SK-N-SH (cell line): Measurements from ENCODE around the gene SPIB. TPM values are rescaled to one million over a fixed set of nuclear protein-coding genes. Genes with fewer than 3 reads are reported as not detected.
A peak's percentile ranks its signal among the peaks of the same experiment; 100 is the strongest.

Experiments
- CTCF ChIA-PET: fragments of 300-600, 350-600 bp; formaldehyde crosslinking; extraction: SDS; loops from one replicate; lab custom pipeline; 2021; lab: Yijun Ruan, JAX
- POLR2A ChIA-PET: fragments of 350-600 bp; sonication (Branson Sonifier 250); formaldehyde crosslinking; extraction: SDS; loops from one replicate; lab custom pipeline; 2020; ENCODE audit warnings: antibody characterized with exemption, inconsistent platforms; lab: Yijun Ruan, JAX
- DNase-seq: peaks from one replicate; pipeline ENCODE4 v3.0.0; 2012
- H2AFZ ChIP-seq: fragments of 200-600 bp; sonication (generic); 2 replicates; pipeline ENCODE4 v1.8.1; 2016; ENCODE audit warnings: antibody characterized with exemption, mild to moderate bottlenecking, low read depth
- H3F3A ChIP-seq: fragments of 200-600 bp; sonication (generic); replicated peaks from 2 replicates; pipeline ENCODE3; 2016; ENCODE audit warnings: antibody characterized with exemption, mild to moderate bottlenecking; ENCODE audit not compliant: insufficient read depth
- H3K27ac ChIP-seq, 2 experiments: fragments of 200-500 bp in 1 of 2; fragments of 200-600 bp in 1 of 2; sonication (Bioruptor generic) in 1 of 2; sonication (generic), shearing (Covaris generic) in 1 of 2; 2 replicates each; pipeline versions ENCODE4 v1.5.1 to v1.6.1; 2014 to 2016; ENCODE audit warnings: low read depth in 2 of 2, inconsistent platforms in 1 of 2, low read length in 1 of 2, mild to moderate bottlenecking in 1 of 2, mixed read lengths in 1 of 2
- H3K27me3 ChIP-seq: fragments of 200-600 bp; sonication (generic), shearing (Covaris generic); 2 replicates; pipeline ENCODE4 v1.6.1; 2016; ENCODE audit warnings: mixed run types; ENCODE audit not compliant: insufficient read depth
- H3K36me3 ChIP-seq, 2 experiments: fragments of 200-500 bp in 1 of 2; fragments of 200-600 bp in 1 of 2; sonication (Bioruptor generic) in 1 of 2; sonication (generic) in 1 of 2; replicated peaks in 1 of 2; 2 replicates each; pipeline versions ENCODE3 to v1.5.1; 2014 to 2016; ENCODE audit warnings: low read length in 1 of 2, mild to moderate bottlenecking in 1 of 2; ENCODE audit not compliant: insufficient read depth in 2 of 2, control insufficient read depth in 1 of 2
- H3K4me1 ChIP-seq, 2 experiments: fragments of 200-500 bp in 1 of 2; fragments of 200-600 bp in 1 of 2; sonication (Bioruptor generic) in 1 of 2; sonication (generic), shearing (Covaris generic) in 1 of 2; 2 replicates each; pipeline versions ENCODE4 v1.5.1 to v1.6.1; 2014 to 2016; ENCODE audit warnings: low read depth in 1 of 2, low read length in 1 of 2, mixed run types in 1 of 2; ENCODE audit not compliant: insufficient read depth in 2 of 2, control insufficient read depth in 1 of 2
- H3K4me2 ChIP-seq: fragments of 200-600 bp; sonication (generic), shearing (Covaris generic); 2 replicates; pipeline ENCODE4 v1.6.1; 2017; ENCODE audit warnings: mixed run types
- H3K4me3 ChIP-seq, 2 experiments: fragments of 200-500 bp in 1 of 2; fragments of 200-600 bp in 1 of 2; sonication (Bioruptor generic) in 1 of 2; sonication (generic), shearing (Covaris generic) in 1 of 2; 2 replicates each; pipeline versions ENCODE4 v1.5.1 to v1.8.1; 2014 to 2016; ENCODE audit warnings: low read depth in 2 of 2, inconsistent platforms in 1 of 2, low read length in 1 of 2, mild to moderate bottlenecking in 1 of 2, mixed read lengths in 1 of 2, moderate library complexity in 1 of 2
- H3K79me2 ChIP-seq: fragments of 200-600 bp; sonication (generic); 2 replicates; pipeline ENCODE4 v1.8.1; 2017; ENCODE audit warnings: mild to moderate bottlenecking; ENCODE audit not compliant: insufficient read depth
- H3K9ac ChIP-seq: fragments of 200-600 bp; sonication (generic); 2 replicates; pipeline ENCODE4 v1.6.1; 2017; ENCODE audit warnings: mixed run types
- H3K9me2 ChIP-seq: fragments of 200-600 bp; sonication (generic); 2 replicates; pipeline ENCODE4 v1.6.1; 2017; ENCODE audit warnings: mixed run types
- H3K9me3 ChIP-seq: fragments of 200-600 bp; sonication (generic); 2 replicates; pipeline ENCODE4 v1.6.1; 2017; ENCODE audit warnings: mixed run types, mild to moderate bottlenecking, moderate library complexity
- H4K20me1 ChIP-seq: fragments of 200-600 bp; sonication (generic); 2 replicates; pipeline ENCODE4 v1.6.1; 2017; ENCODE audit warnings: mild to moderate bottlenecking, mixed run types; ENCODE audit not compliant: insufficient read depth
- CTCF ChIP-seq: fragments of 200-600 bp; sonication (generic); IDR thresholded peaks from 2 replicates; pipeline ENCODE4 v1.6.1; 2017; ENCODE audit warnings: antibody characterized with exemption, mild to moderate bottlenecking, moderate library complexity
- EP300 ChIP-seq, 2 experiments: IDR thresholded peaks; 2 replicates each; pipeline versions ENCODE4 v1.4.0 to v1.6.1; 2012; ENCODE audit warnings: borderline replicate concordance in 1 of 2, low read depth in 1 of 2, low read length in 1 of 2
- EZH2phosphoT487 ChIP-seq: fragments of 200-600 bp; sonication (generic); IDR thresholded peaks from 2 replicates; pipeline ENCODE4 v1.6.1; 2017; ENCODE audit warnings: low read depth, mixed run types, mild to moderate bottlenecking, antibody characterized with exemption, moderate library complexity, borderline replicate concordance
- FOXJ3 ChIP-seq: sonication (generic); formaldehyde crosslinking; IDR thresholded peaks from 2 replicates; pipeline ENCODE4 v1.5.1; 2020; ENCODE audit warnings: mild to moderate bottlenecking, missing genetic modification reagents
- IRF3 ChIP-seq: fragments of 150-350 bp; IDR thresholded peaks from 2 replicates; pipeline ENCODE4 v1.6.1; 2016; ENCODE audit warnings: mild to moderate bottlenecking, low read depth, low read length
- JUND ChIP-seq: IDR thresholded peaks from 2 replicates; pipeline ENCODE4 v1.4.0; 2012
- MAX ChIP-seq: IDR thresholded peaks from 2 replicates; pipeline ENCODE4 v1.4.0; 2012; ENCODE audit warnings: low read depth
- NRF1 ChIP-seq: IDR thresholded peaks from 2 replicates; pipeline ENCODE4 v1.6.1; 2012; ENCODE audit warnings: low read depth, mild to moderate bottlenecking, low read length
- RCOR1 ChIP-seq: fragments of 150-350 bp; IDR thresholded peaks from 2 replicates; pipeline ENCODE4 v1.6.1; 2017; ENCODE audit warnings: antibody characterized with exemption, low read length
- REST ChIP-seq: IDR thresholded peaks from 2 replicates; pipeline ENCODE4 v1.6.1; 2012; ENCODE audit warnings: mild to moderate bottlenecking, low read depth, low read length, moderate library complexity
- USF1 ChIP-seq: IDR thresholded peaks from 2 replicates; pipeline ENCODE4 v1.4.0; 2012; ENCODE audit warnings: low read depth, borderline replicate concordance
- WGBS: methylation state at CpG from one replicate; pipeline ENCODE4 v1.1.6; 2017; ENCODE audit warnings: low lambda C conversion rate; 5-methylcytosine and 5-hydroxymethylcytosine counted together
- polyA plus RNA-seq, 3 experiments: library from polyadenylated mRNA; depleted of rRNA; stranded (reverse); fragments of >200 nt; gene quantifications; 2 replicates each; pipeline ENCODE4 v1.2.3, GENCODE V29; 2012

The SPIB gene
- polyA plus RNA-seq, 1 of the 3 experiments (the other 2 are of a cell fraction): not detected

GRCh38 chr19:50427997-50428425 lies 9.3 kb downstream of the SPIB start:
- WGBS: 52% methylated on average over 18 of the region's 38 CpGs
- Histone ChIP-seq H3K79me2 (no peaks in the 10 kb centered on the region), H3F3A (no peaks in the 10 kb centered on the region), H4K20me1 (no peaks in the 10 kb centered on the region), H3K9ac (no peak overlapping the region), H3K27ac (no peak overlapping the region), H3K9me2 (no peaks in the 10 kb centered on the region), H3K4me3 (no peak overlapping the region), H3K4me1 (peaks cover 0 to 10% of the 10 kb centered on the region in 2 experiments; a peak in 1 of 4 replicates), H3K36me3 (no peaks in the 10 kb centered on the region), H3K4me2 (no peak overlapping the region), H2AFZ (no peak overlapping the region), H3K9me3 (no peaks in the 10 kb centered on the region), H3K27me3 (peaks cover 9% of the 10 kb centered on the region)
- DNase-seq: no peak
- no peak for TF ChIP-seq EZH2phosphoT487
- CTCF ChIA-PET: interaction anchor here (1.2 to 1.7 kb wide), 3 partner anchors 13 to 59 kb away, joined by 3 to 5 read pairs (median 5); no protein-coding TSS in a partner anchor
- POLR2A ChIA-PET: no interaction called here

GRCh38 chr19:50428772-50429463 lies 10.2 kb downstream of the SPIB start:
- no peak for DNase-seq
- H3K4me2 ChIP-seq: no peak overlapping the region
- TF ChIP-seq RCOR1 (no peak), CTCF (no peak)
- H3K79me2 ChIP-seq: no peaks in the 10 kb centered on the region
- no peak overlapping the region for H2AFZ ChIP-seq
- 54% methylated on average over 7 of the region's 7 CpGs for WGBS
- H3K27ac ChIP-seq: no peak overlapping the region
- H3F3A ChIP-seq: no peaks in the 10 kb centered on the region
- CTCF ChIA-PET: interaction anchor here (1.2 to 1.7 kb wide), 2 partner anchors 14 to 15 kb away, joined by 3 to 5 read pairs; no protein-coding TSS in a partner anchor
- H3K4me1 ChIP-seq: peaks cover 0 to 10% of the 10 kb centered on the region in 2 experiments; a peak in 1 of 4 replicates
- H3K4me3 ChIP-seq: no peak overlapping the region
- H4K20me1 ChIP-seq: no peaks in the 10 kb centered on the region
- no peaks in the 10 kb centered on the region for H3K36me3 ChIP-seq
- no peaks in the 10 kb centered on the region for H3K9me3 ChIP-seq
- peaks cover 19% of the 10 kb centered on the region for H3K27me3 ChIP-seq
- no peak overlapping the region for H3K9ac ChIP-seq
- H3K9me2 ChIP-seq: no peaks in the 10 kb centered on the region
- POLR2A ChIA-PET: no interaction called here

GRCh38 chr19:50430888-50431342 lies 12.2 kb downstream of the SPIB start:
- Histone ChIP-seq H3K9ac (no peak overlapping the region), H3F3A (no peaks in the 10 kb centered on the region), H3K4me2 (0 out of 2 replicates have a peak overlapping the region, but pooled peaks have one; percentile 83), H4K20me1 (no peaks in the 10 kb centered on the region), H3K79me2 (no peaks in the 10 kb centered on the region), H2AFZ (no peak overlapping the region), H3K4me1 (peaks cover 0 to 19% of the 10 kb centered on the region in 2 experiments; a peak in 1 of 4 replicates), H3K36me3 (no peaks in the 10 kb centered on the region), H3K27me3 (peaks cover 26% of the 10 kb centered on the region), H3K9me2 (no peaks in the 10 kb centered on the region), H3K4me3 (no peak overlapping the region; a peak in 1 of 4 replicates), H3K27ac (no peak overlapping the region), H3K9me3 (no peaks in the 10 kb centered on the region)
- no peak for DNase-seq
- POLR2A ChIA-PET: no interaction called here
- 54% methylated on average over 13 of the region's 13 CpGs for WGBS
- CTCF ChIA-PET: interaction anchor here (1.1 to 1.6 kb wide), 2 partner anchors 62 to 74 kb away, joined by 3 to 5 read pairs; no protein-coding TSS in a partner anchor
- no peak for TF ChIP-seq USF1
- TF ChIP-seq IRF3: no peak
- no peak for TF ChIP-seq JUND
- no peak for TF ChIP-seq EP300 (IDR thresholded peaks at IDR 0.05; ENCODE audit: borderline replicate concordance in 1 of 2, low read depth in 1 of 2, low read length in 1 of 2)
- TF ChIP-seq REST: no peak
- TF ChIP-seq MAX: no peak
- TF ChIP-seq RCOR1: no peak
- no peak for TF ChIP-seq FOXJ3
- TF ChIP-seq NRF1: no peak
